ENCODE data around the gene P2RY2. TPM values are rescaled to one million over a fixed set of nuclear protein-coding genes. Genes with fewer than 3 reads are reported as not detected.
A peak's percentile ranks its signal among the peaks of the same experiment; 100 is the strongest.

P2RY2 gene
- polyA plus RNA-seq, 3 donors, result 2.8 to 24.1 (median 12.7) TPM

- Mint-ChIP-seq H3K9me3 (no peaks in the 10 kb centered on the region), H3K36me3 (peaks cover 56 to 83% of the 10 kb centered on the region in 2 donors), H3K4me1 (peaks cover 26% of the 10 kb centered on the region), H3K27me3 (ENCODE audit: low read depth in 3 of 3) (peaks cover 0 to 1% (median 0%) of the 10 kb centered on the region in 3 donors), H3K27ac (peak overlapping the region in 6 of 7 donors; percentile 45 to 88 (median 75)), H3K4me3 (no peak overlapping the region)
- H3K4me1 ChIP-seq (ENCODE audit: control insufficient read depth in 1 of 2, insufficient read depth in 2 of 2, low read length in 2 of 2), result peaks cover 5 to 6% of the 10 kb centered on the region in 2 donors
- no peak overlapping the region for H3K4me3 ChIP-seq (replicated peaks in 1 of 3; ENCODE audit: low read depth in 2 of 3, low read length in 3 of 3)
- intact Hi-C loops (cut with micrococcal nuclease), result loop anchor here (2.0 to 5.0 kb wide), 2 partner anchors 50 to 53 kb away; no protein-coding TSS in a partner anchor
- peak overlapping the region in 1 of 2 donors; percentile 65 for H3K27ac ChIP-seq (ENCODE audit: low read depth in 1 of 2, low read length in 2 of 2)
- peaks cover 20% of the 10 kb centered on the region for H4K20me1 ChIP-seq (ENCODE audit: insufficient read depth, low read length)
- H2AFZ ChIP-seq (ENCODE audit: insufficient read depth, low read depth, low read length, poor library complexity, severe bottlenecking), result no peak overlapping the region
- H3K4me2 ChIP-seq (replicated peaks; ENCODE audit: extremely low read depth, low read length, poor library complexity, severe bottlenecking), result no peak overlapping the region
- DNase-seq, result peak in 1 of 3 donors; percentile 56
- H3K27me3 ChIP-seq (ENCODE audit: control insufficient read depth in 2 of 2, insufficient read depth in 2 of 2, low read length in 2 of 2), result no peaks in the 10 kb centered on the region
- no peaks in the 10 kb centered on the region for H3K9me3 ChIP-seq (replicated peaks in 1 of 2; ENCODE audit: control insufficient read depth in 1 of 2, insufficient read depth in 1 of 2, low read length in 2 of 2)
- TF ChIP-seq, protein P1, sequence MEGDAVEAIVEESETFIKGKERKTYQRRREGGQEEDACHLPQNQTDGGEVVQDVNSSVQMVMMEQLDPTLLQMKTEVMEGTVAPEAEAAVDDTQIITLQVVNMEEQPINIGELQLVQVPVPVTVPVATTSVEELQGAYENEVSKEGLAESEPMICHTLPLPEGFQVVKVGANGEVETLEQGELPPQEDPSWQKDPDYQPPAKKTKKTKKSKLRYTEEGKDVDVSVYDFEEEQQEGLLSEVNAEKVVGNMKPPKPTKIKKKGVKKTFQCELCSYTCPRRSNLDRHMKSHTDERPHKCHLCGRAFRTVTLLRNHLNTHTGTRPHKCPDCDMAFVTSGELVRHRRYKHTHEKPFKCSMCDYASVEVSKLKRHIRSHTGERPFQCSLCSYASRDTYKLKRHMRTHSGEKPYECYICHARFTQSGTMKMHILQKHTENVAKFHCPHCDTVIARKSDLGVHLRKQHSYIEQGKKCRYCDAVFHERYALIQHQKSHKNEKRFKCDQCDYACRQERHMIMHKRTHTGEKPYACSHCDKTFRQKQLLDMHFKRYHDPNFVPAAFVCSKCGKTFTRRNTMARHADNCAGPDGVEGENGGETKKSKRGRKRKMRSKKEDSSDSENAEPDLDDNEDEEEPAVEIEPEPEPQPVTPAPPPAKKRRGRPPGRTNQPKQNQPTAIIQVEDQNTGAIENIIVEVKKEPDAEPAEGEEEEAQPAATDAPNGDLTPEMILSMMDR (IDR thresholded peaks at IDR 0.05), result no peak
- 83% methylated on average over 9 of the region's 10 CpGs for WGBS (ENCODE audit: insufficient coverage)
- no peak overlapping the region for H3K9ac ChIP-seq (ENCODE audit: insufficient read depth, low read length, poor library complexity, severe bottlenecking)
- H3K36me3 ChIP-seq (replicated peaks in 1 of 2; ENCODE audit: control insufficient read depth in 1 of 2, insufficient read depth in 2 of 2, low read length in 2 of 2), result peaks cover 56 to 82% of the 10 kb centered on the region in 2 donors
- peaks cover 77% of the 10 kb centered on the region for H3K79me2 ChIP-seq (ENCODE audit: insufficient read depth, low read length)
Measured at GRCh38 chr11:73237471-73238290, 19.6 kb downstream of the P2RY2 start.

DNA sequence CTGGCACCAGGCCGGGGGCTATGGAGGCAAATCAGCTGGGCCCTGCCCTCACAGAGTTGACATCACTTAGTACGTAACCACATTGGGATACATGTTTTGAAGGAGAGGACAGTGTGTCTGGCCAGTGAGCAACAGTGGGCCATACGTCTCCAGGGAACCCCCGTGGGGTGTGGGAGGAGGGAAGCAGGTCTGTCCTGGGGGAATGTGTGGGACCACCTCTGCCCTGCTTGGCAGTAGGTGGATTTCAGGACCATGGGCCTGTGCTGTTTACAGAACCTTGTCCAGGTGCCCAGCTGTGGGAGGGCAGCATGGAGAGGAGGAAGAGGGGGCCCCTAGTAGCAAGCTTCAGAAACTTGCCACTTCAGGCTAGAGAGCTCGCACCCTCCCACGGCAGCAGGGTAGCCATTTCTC lies 21.0 kb downstream of the P2RY2 start:
- no peak overlapping the region for H3K9ac ChIP-seq (ENCODE audit: insufficient read depth, low read length, poor library complexity, severe bottlenecking)
- Mint-ChIP-seq H3K4me1 (peaks cover 28% of the 10 kb centered on the region), H3K9me3 (no peaks in the 10 kb centered on the region), H3K4me3 (no peak overlapping the region), H3K27me3 (ENCODE audit: low read depth in 3 of 3) (peaks cover 0 to 1% (median 0%) of the 10 kb centered on the region in 3 donors), H3K27ac (peak overlapping the region in 4 of 7 donors; percentile 21 to 88 (median 70)), H3K36me3 (peaks cover 56 to 86% of the 10 kb centered on the region in 2 donors)
- H3K27ac ChIP-seq (ENCODE audit: low read depth in 1 of 2, low read length in 2 of 2), result peak overlapping the region in 1 of 2 donors; percentile 65
- intact Hi-C loops (cut with micrococcal nuclease), result loop anchor here in 1 of 2 donors (5.0 kb wide), 1 partner anchor 52 kb away; no protein-coding TSS in a partner anchor
- peaks cover 63% of the 10 kb centered on the region for H3K79me2 ChIP-seq (ENCODE audit: insufficient read depth, low read length)
- H3K27me3 ChIP-seq (ENCODE audit: control insufficient read depth in 2 of 2, insufficient read depth in 2 of 2, low read length in 2 of 2), result no peaks in the 10 kb centered on the region
- WGBS (ENCODE audit: insufficient coverage), result 92% methylated on average over 5 of the region's 6 CpGs
- no peaks in the 10 kb centered on the region for H3K9me3 ChIP-seq (replicated peaks in 1 of 2; ENCODE audit: control insufficient read depth in 1 of 2, insufficient read depth in 1 of 2, low read length in 2 of 2)
- TF ChIP-seq, protein P1 (IDR thresholded peaks at IDR 0.05), result no peak
- no peak overlapping the region for H3K4me3 ChIP-seq (replicated peaks in 1 of 3; ENCODE audit: low read depth in 2 of 3, low read length in 3 of 3)
- H4K20me1 ChIP-seq (ENCODE audit: insufficient read depth, low read length), result peaks cover 20% of the 10 kb centered on the region
- H3K4me1 ChIP-seq (ENCODE audit: control insufficient read depth in 1 of 2, insufficient read depth in 2 of 2, low read length in 2 of 2), result peaks cover 5 to 6% of the 10 kb centered on the region in 2 donors
- H3K36me3 ChIP-seq (replicated peaks in 1 of 2; ENCODE audit: control insufficient read depth in 1 of 2, insufficient read depth in 2 of 2, low read length in 2 of 2), result peaks cover 51 to 81% of the 10 kb centered on the region in 2 donors
- H3K4me2 ChIP-seq (replicated peaks; ENCODE audit: extremely low read depth, low read length, poor library complexity, severe bottlenecking), result no peak overlapping the region
- H2AFZ ChIP-seq (ENCODE audit: insufficient read depth, low read depth, low read length, poor library complexity, severe bottlenecking), result no peak overlapping the region
- no peak for DNase-seq

Data from CD14-positive monocyte (primary cell).